PC-3 (cell line): Measurements from ENCODE around the gene BCLAF1.

Source experiments
- CTCF ChIP-seq: fragments of 300-600 bp; sonication (generic); conservative IDR thresholded peaks from 2 replicates; pipeline ENCODE4 v1.5.1; 2017; ENCODE audit warnings: antibody characterized with exemption, low read depth, mild to moderate bottlenecking, low read length
- EZH2 ChIP-seq: fragments of 300-600 bp; sonication (generic); IDR thresholded peaks from one replicate; pipeline ENCODE4 v1.6.1; 2017; ENCODE audit warnings: antibody characterized with exemption, mild to moderate bottlenecking, low read length; ENCODE audit not compliant: unreplicated experiment
- EZH2phosphoT487 ChIP-seq: fragments of 300-600 bp; sonication (generic); IDR thresholded peaks from 2 replicates; pipeline ENCODE4 v1.6.1; 2018; ENCODE audit warnings: mild to moderate bottlenecking, antibody characterized with exemption, low read length, borderline replicate concordance

- TF ChIP-seq CTCF, result peak; percentile 28; the same call in 1 of the 2 replicates
- TF ChIP-seq EZH2, result no peak
- TF ChIP-seq EZH2phosphoT487, result no peak
Measured at GRCh38 chr6:136338486-136338885, 48.8 kb upstream of the BCLAF1 start.
